CD14-positive monocyte (primary cell): ENCODE data around the gene JADE3. TPM values are rescaled to one million over a fixed set of nuclear protein-coding genes. Genes with fewer than 3 reads are reported as not detected.

Experiments
- DNase-seq, 3 donors: peaks; one replicate each; pipeline ENCODE4 v3.0.0-alpha.2; 2011 to 2022
- H2AFZ ChIP-seq: 2 replicates; pipeline ENCODE4 v1.6.0; 2012; ENCODE audit warnings: mild to moderate bottlenecking, low read depth, low read length, inconsistent platforms; ENCODE audit not compliant: insufficient read depth, poor library complexity, severe bottlenecking
- H3K27ac ChIP-seq, 2 donors: 1 replicate in 1 of 2; 2 replicates in 1 of 2; pipeline ENCODE4 v1.5.1; 2012 to 2013; ENCODE audit warnings: low read length in 2 of 2, control low read depth in 1 of 2, inconsistent platforms in 1 of 2, low read depth in 1 of 2, mild to moderate bottlenecking in 1 of 2
- H3K27me3 ChIP-seq, 2 donors: one replicate each; pipeline versions ENCODE4 v1.6.0 to v1.6.1; 2011 to 2013; ENCODE audit warnings: low read length in 2 of 2; ENCODE audit not compliant: control insufficient read depth in 2 of 2, insufficient read depth in 2 of 2
- H3K36me3 ChIP-seq, 2 donors: replicated peaks in 1 of 2; 1 replicate in 1 of 2; 2 replicates in 1 of 2; pipeline versions ENCODE4 v1.5.1 to v1.6.1; 2012 to 2013; ENCODE audit warnings: low read length in 2 of 2, control low read depth in 1 of 2, inconsistent platforms in 1 of 2, mild to moderate bottlenecking in 1 of 2; ENCODE audit not compliant: insufficient read depth in 2 of 2, control insufficient read depth in 1 of 2
- H3K4me1 ChIP-seq, 2 donors: 1 replicate in 1 of 2; 2 replicates in 1 of 2; pipeline versions ENCODE4 v1.5.1 to v1.6.1; 2012 to 2013; ENCODE audit warnings: low read length in 2 of 2, control low read depth in 1 of 2, inconsistent platforms in 1 of 2, mild to moderate bottlenecking in 1 of 2, moderate library complexity in 1 of 2; ENCODE audit not compliant: insufficient read depth in 2 of 2, control insufficient read depth in 1 of 2
- H3K4me2 ChIP-seq: replicated peaks from 2 replicates; pipeline ENCODE3; 2012; ENCODE audit warnings: low read length, moderate library complexity, mild to moderate bottlenecking; ENCODE audit not compliant: poor library complexity, severe bottlenecking; ENCODE audit errors: extremely low read depth
- H3K4me3 ChIP-seq, 3 experiments: fragments of 200-600 bp in 1 of 3; sonication (generic) in 1 of 3; replicated peaks in 1 of 3; 1 replicate in 2 of 3; 2 replicates in 1 of 3; pipeline ENCODE4 v1.5.1; 2011 to 2013; ENCODE audit warnings: low read length in 3 of 3, mild to moderate bottlenecking in 3 of 3, control low read depth in 2 of 3, low read depth in 2 of 3, inconsistent platforms in 1 of 3, moderate library complexity in 1 of 3
- H3K79me2 ChIP-seq: 2 replicates; pipeline ENCODE4 v1.6.0; 2012; ENCODE audit warnings: mild to moderate bottlenecking, control low read depth, inconsistent platforms, low read length, moderate library complexity; ENCODE audit not compliant: insufficient read depth
- H3K9ac ChIP-seq: 2 replicates; pipeline ENCODE4 v1.6.0; 2017; ENCODE audit warnings: low read length, mild to moderate bottlenecking; ENCODE audit not compliant: insufficient read depth, poor library complexity, severe bottlenecking
- H3K9me3 ChIP-seq, 2 donors: replicated peaks in 1 of 2; 1 replicate in 1 of 2; 2 replicates in 1 of 2; pipeline versions ENCODE4 v1.5.1 to v1.6.1; 2012 to 2013; ENCODE audit warnings: low read length in 2 of 2, control low read depth in 1 of 2; ENCODE audit not compliant: control insufficient read depth in 1 of 2, insufficient read depth in 1 of 2
- H4K20me1 ChIP-seq: 2 replicates; pipeline ENCODE4 v1.6.0; 2012; ENCODE audit warnings: mild to moderate bottlenecking, low read length, control low read depth, moderate library complexity; ENCODE audit not compliant: insufficient read depth
- H3K27ac Mint-ChIP-seq, 7 donors: one replicate each; pipeline ENCODE4 v1.8.0; 2020; ENCODE audit warnings: mild to moderate bottlenecking in 7 of 7, mixed read lengths in 7 of 7, moderate library complexity in 6 of 7, inconsistent platforms in 2 of 7
- H3K27me3 Mint-ChIP-seq, 3 donors: one replicate each; pipeline ENCODE4 v1.8.0; 2021 to 2022; ENCODE audit warnings: low read depth in 3 of 3, mild to moderate bottlenecking in 3 of 3, mixed read lengths in 3 of 3, moderate library complexity in 3 of 3, inconsistent platforms in 1 of 3
- H3K36me3 Mint-ChIP-seq, 2 donors: one replicate each; pipeline ENCODE4 v1.8.0; 2020; ENCODE audit warnings: mixed read lengths in 2 of 2, inconsistent platforms in 1 of 2, mild to moderate bottlenecking in 1 of 2
- H3K4me1 Mint-ChIP-seq: one replicate; pipeline ENCODE4 v1.8.0; 2020; ENCODE audit warnings: mild to moderate bottlenecking, mixed read lengths
- H3K4me3 Mint-ChIP-seq, 2 donors: one replicate each; pipeline ENCODE4 v1.8.0; 2020; ENCODE audit warnings: mild to moderate bottlenecking in 2 of 2, mixed read lengths in 2 of 2, moderate library complexity in 1 of 2
- H3K9me3 Mint-ChIP-seq, 7 donors: one replicate each; pipeline ENCODE4 v1.8.0; 2020 to 2022; ENCODE audit warnings: mixed read lengths in 7 of 7, mild to moderate bottlenecking in 6 of 7, moderate library complexity in 6 of 7, inconsistent platforms in 2 of 7
- CTCF ChIP-seq: fragments of 200-600 bp; IDR thresholded peaks from one replicate; pipeline ENCODE4 v1.8.0; 2022; ENCODE audit warnings: antibody characterized with exemption, mild to moderate bottlenecking
- WGBS: methylation state at CpG from one replicate; pipeline ENCODE4 v1.1.5; 2013; ENCODE audit warnings: missing lambda C conversion rate; ENCODE audit not compliant: insufficient coverage; 5-methylcytosine and 5-hydroxymethylcytosine counted together
- intact Hi-C, 2 donors: fragments of 100-400 bp; cut with micrococcal nuclease; formaldehyde crosslinking; loops; one replicate each; pipeline versions ENCODE4 v1.15.0 to v1.15.1; 2023
- polyA plus RNA-seq, 3 donors: library from polyadenylated mRNA; depleted of rRNA in 1 of 3; unstranded in 2 of 3; stranded (reverse) in 1 of 3; fragments of 300-500 nt in 2 of 3; fragments of >200 nt in 1 of 3; fragmentation: Illumina TruSeq in 2 of 3; gene quantifications; 1 replicate in 2 of 3; 2 replicates in 1 of 3; pipeline ENCODE4 v1.2.3, GENCODE V29; 2012 to 2021

Gene JADE3
- polyA plus RNA-seq, 3 donors: 0.03 to 0.43 (median 0.19) TPM

GRCh38 chrX:47012131-47012530 is 99.9 kb downstream of the JADE3 start:
- DNase-seq: no peak
- no peaks in the 10 kb centered on the region for H3K4me1 ChIP-seq
- Mint-ChIP-seq H3K4me1 (no peaks in the 10 kb centered on the region), H3K27ac (no peak overlapping the region), H3K9me3 (peaks cover 0 to 2% (median under 1%) of the 10 kb centered on the region in 7 donors), H3K27me3 (peaks cover 0 to 22% (median 0%) of the 10 kb centered on the region in 3 donors), H3K4me3 (no peak overlapping the region), H3K36me3 (no peaks in the 10 kb centered on the region)
- no peaks in the 10 kb centered on the region for H4K20me1 ChIP-seq
- TF ChIP-seq CTCF: no peak
- no peaks in the 10 kb centered on the region for H3K9me3 ChIP-seq
- peaks cover 0 to 3% of the 10 kb centered on the region in 2 donors for H3K27me3 ChIP-seq
- H3K79me2 ChIP-seq: no peaks in the 10 kb centered on the region
- H2AFZ ChIP-seq: no peak overlapping the region
- no peak overlapping the region for H3K4me3 ChIP-seq
- H3K36me3 ChIP-seq: no peaks in the 10 kb centered on the region
- intact Hi-C loops: no loop called here
- H3K9ac ChIP-seq: no peak overlapping the region
- WGBS: no CpG with 5 or more reads among the region's 4 CpGs
- no peak overlapping the region for H3K27ac ChIP-seq
- no peak overlapping the region for H3K4me2 ChIP-seq

DNA sequence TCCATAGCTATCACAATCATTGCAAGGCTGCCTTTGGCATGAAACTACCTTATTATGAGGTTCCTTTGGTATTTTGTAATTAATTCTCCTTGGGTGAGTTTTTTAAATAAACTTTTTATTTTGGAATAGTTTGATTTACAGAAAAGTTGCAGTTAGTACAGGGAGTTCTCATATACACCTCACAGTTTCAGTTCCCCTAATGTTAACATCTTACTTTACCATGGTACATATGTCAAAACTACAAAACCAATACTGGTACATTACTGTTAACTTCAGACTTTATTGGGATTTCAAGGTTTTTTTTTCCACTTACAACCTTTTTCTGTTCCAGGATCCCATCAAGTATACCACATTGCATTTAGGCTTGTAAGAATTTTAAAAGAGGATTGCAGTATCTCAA is 114.0 kb downstream of the JADE3 start:
- Histone ChIP-seq H3K4me3 (no peak overlapping the region), H4K20me1 (no peaks in the 10 kb centered on the region), H3K79me2 (no peaks in the 10 kb centered on the region), H3K4me2 (no peak overlapping the region), H3K9ac (no peak overlapping the region), H3K27ac (no peak overlapping the region), H3K9me3 (no peaks in the 10 kb centered on the region), H3K4me1 (no peaks in the 10 kb centered on the region), H3K36me3 (no peaks in the 10 kb centered on the region), H3K27me3 (peaks cover 0 to 4% of the 10 kb centered on the region in 2 donors), H2AFZ (no peak overlapping the region)
- Mint-ChIP-seq H3K27me3 (peaks cover 0 to 15% (median 2%) of the 10 kb centered on the region in 3 donors), H3K36me3 (no peaks in the 10 kb centered on the region), H3K9me3 (no peaks in the 10 kb centered on the region), H3K4me1 (no peaks in the 10 kb centered on the region), H3K4me3 (no peak overlapping the region), H3K27ac (no peak overlapping the region)
- no peak for DNase-seq
- intact Hi-C loops: no loop called here
- TF ChIP-seq CTCF: no peak
